HL-60/S4 (cell line): ENCODE measurements around the gene RNF14.

Source experiments
- in situ Hi-C: fragments of 300-500 bp; cut with MboI; formaldehyde crosslinking; loops from 2 replicates; pipeline ENCODE4 v1.14.3; 2022; ENCODE audit warnings: low sequenced_read_pairs

Gene RNF14

GRCh38 chr5:141973871-141974595 is 5.1 kb downstream of the RNF14 start:
- in situ Hi-C loops: no loop called here

DNA sequence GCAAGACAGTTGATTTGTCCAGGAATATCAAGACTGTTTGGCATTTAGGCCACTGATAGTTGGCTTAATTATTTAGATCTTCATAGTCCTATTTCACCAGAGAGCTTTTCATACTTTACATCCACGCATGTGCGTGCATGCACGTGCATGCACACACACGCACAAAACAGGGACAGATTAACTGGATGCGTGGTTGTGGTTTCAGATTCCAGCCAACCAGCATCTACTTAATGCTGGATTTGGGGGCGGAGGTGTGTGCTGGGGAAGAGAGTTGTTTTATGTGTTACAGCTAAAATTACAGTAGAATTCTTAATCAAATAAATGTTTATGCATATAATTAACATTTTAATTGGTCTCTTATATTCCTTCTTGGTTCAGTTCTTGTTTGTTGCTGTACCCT is 7.3 kb downstream of the RNF14 start:
- in situ Hi-C loops: loop anchor here (25.0 kb wide), 1 partner anchor 711 kb away; the partner anchor contains the start of gene FGF1

DNA sequence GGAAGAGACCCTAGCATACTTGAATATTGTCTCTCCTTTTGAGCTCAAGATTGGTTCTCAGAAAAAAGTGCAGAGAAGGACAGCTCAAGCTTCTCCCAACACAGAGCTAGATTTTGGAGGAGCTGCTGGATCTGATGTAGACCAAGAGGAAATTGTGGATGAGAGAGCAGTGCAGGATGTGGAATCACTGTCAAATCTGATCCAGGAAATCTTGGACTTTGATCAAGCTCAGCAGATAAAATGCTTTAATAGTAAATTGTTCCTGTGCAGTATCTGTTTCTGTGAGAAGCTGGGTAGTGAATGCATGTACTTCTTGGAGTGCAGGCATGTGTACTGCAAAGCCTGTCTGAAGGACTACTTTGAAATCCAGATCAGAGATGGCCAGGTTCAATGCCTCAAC is 9.5 kb downstream of the RNF14 start:
- in situ Hi-C loops: loop anchor here (25.0 kb wide), 1 partner anchor 709 kb away; the partner anchor contains the start of gene FGF1

- in situ Hi-C loops: loop anchor here (25.0 kb wide), 1 partner anchor 705 kb away; the partner anchor contains the start of gene FGF1
Measured at GRCh38 chr5:141982626-141983025, 13.7 kb downstream of the RNF14 start.

GRCh38 chr5:141986072-141986471 is 17.2 kb downstream of the RNF14 start:
- in situ Hi-C loops: loop anchor here (25.0 kb wide), 1 partner anchor 701 kb away; the partner anchor contains the start of gene FGF1

GRCh38 chr5:141989720-141990119 is 20.8 kb downstream of the RNF14 start:
- in situ Hi-C loops: loop anchor here (25.0 kb wide), 1 partner anchor 698 kb away; the partner anchor contains the start of gene FGF1

DNA sequence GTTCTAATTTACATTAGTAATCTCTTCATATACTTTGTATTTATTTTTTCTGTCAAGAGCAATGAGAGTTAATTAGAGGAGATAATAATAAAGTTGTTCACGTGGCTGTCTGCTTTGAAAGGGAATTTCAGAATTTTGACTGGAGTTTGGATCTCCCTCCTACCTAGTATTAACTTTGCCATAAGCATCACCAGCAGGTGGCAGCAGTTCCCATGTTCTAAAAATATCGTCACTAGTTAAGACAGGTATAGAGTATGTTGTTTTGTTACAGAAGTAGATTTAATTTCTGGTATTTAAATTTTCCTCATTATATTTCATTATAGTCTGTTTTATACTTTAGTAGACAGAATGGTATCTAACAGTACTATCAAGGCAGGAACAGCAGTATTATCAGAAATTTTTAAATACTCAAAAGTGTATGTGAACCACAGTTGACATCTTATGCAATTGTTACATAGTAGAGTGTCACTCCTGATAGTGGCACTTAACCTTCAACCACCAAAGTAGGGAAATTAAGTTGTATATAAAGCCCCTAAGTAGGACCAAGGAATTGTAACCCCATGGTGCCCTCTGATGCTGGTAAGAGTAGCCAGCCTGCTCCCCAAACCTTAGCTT is 23.6 kb downstream of the RNF14 start:
- in situ Hi-C loops: loop anchor here (25.0 kb wide), 1 partner anchor 695 kb away; the partner anchor contains the start of gene FGF1

GRCh38 chr5:141994511-141995136 is 25.7 kb downstream of the RNF14 start:
- in situ Hi-C loops: loop anchor here (25.0 kb wide), 1 partner anchor 693 kb away; the partner anchor contains the start of gene FGF1

DNA sequence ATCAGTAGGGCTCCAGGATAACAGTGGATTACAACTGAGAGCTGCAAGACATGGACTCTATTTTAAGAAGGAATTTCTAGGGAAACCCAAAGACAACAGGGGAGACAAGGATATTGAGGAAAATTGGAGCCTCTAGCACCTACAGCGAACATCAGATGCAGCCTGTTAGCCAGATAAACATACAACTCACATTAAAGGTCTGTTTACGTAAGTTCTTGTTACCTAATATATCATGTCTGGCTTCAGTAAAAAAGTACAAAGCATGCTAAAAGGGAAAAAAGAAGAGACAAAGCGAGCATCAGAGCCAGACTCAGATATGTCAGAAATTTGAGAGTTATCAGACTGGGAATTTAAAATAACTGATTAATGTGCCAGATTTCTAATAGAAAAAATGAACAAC is 26.8 kb downstream of the RNF14 start:
- in situ Hi-C loops: loop anchor here (25.0 kb wide), 1 partner anchor 692 kb away; the partner anchor contains the start of gene FGF1

GRCh38 chr5:141997358-141997960 is 28.6 kb downstream of the RNF14 start:
- in situ Hi-C loops: loop anchor here (25.0 kb wide), 1 partner anchor 690 kb away; the partner anchor contains the start of gene FGF1

GRCh38 chr5:142000173-142000572 is 31.3 kb downstream of the RNF14 start:
- in situ Hi-C loops: loop anchor here (5.0 to 25.0 kb wide), 2 partner anchors 137 to 562 kb away; no protein-coding TSS in a partner anchor

- in situ Hi-C loops: loop anchor here (5.0 to 25.0 kb wide), 2 partner anchors 136 to 561 kb away; no protein-coding TSS in a partner anchor
Measured at GRCh38 chr5:142000704-142001484, 32.0 kb downstream of the RNF14 start.

DNA sequence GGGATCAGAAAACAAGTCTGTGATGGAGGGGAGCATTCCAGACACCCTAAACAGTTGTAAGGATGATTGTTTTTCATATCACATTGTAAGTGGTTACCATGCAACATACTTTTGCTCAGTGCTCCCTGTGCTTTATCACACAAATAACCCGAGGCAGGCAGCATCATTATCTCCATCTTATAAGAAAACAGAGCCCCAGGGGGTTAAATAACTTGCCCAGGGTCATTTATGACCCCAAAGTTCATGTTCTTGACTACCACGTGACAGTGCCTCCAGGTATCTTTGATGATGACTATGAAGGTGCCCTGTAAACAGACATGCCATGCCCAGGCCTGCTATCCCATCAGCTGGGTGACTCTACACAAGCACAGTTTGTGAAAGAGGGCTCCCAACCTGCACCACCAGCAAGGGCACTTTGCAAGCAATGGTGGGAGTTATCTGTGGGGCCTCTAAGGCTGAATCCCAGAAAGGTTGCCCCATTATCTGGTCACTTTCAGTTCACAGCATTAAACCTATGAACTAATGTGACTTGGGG is 34.4 kb downstream of the RNF14 start:
- in situ Hi-C loops: loop anchor here (5.0 to 25.0 kb wide), 2 partner anchors 134 to 559 kb away; no protein-coding TSS in a partner anchor

GRCh38 chr5:142006363-142007236 is 37.7 kb downstream of the RNF14 start:
- in situ Hi-C loops: loop anchor here (25.0 kb wide), 1 partner anchor 556 kb away; no protein-coding TSS in a partner anchor

DNA sequence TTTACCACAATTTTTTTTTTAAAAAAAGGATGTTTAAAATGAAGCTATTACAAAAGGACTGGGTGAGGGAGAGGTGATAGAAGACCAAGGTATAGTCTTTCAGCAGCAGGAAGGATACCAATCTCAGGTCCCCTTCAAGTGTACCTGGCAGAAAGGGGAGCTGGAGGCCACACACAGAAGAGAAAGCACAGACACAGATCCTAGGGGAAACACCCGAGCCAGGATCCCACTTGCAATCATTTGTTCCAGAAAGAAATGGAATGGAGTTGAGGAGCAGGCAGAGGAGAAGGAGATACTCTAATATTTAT is 38.3 kb downstream of the RNF14 start:
- in situ Hi-C loops: loop anchor here (25.0 kb wide), 1 partner anchor 555 kb away; no protein-coding TSS in a partner anchor

DNA sequence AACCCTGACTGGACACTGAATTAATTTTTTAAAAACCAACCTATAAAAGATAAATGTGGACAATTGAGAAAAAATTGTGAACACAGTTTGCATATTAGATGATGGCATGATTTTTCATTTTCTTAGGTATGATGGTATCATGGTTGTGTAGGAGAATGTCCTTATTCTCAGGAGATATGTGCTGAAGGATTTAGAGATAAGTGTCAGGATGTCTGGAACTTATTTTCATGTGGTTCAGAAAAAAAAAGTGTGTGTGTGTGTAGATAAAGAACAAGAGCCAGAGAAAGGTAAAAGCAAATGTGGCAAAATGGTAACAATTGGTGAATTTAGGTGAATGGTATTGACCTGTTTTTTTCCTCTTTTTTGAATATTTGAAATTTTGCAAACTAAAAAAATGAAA is 39.9 kb downstream of the RNF14 start:
- in situ Hi-C loops: loop anchor here (25.0 kb wide), 1 partner anchor 553 kb away; no protein-coding TSS in a partner anchor

DNA sequence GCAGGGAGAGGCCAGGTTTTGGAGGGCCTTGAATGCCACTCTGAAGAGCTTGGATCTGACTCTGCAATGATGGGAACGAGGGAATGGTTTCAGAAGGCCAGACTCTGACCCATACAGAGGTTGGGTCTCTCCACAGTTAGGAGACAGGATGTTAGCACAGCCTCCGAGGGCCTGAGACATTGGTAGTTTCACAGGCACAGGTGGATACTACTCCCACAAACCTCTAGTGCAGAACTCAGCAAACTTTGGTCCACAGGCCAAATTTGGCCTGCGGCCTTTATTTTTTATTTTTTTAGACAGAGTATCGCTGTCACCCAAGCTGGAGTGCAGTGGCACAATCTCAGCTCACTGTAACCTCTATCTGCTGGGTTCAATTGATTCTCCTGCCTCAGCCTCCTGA is 41.0 kb downstream of the RNF14 start:
- in situ Hi-C loops: loop anchor here (25.0 kb wide), 1 partner anchor 552 kb away; no protein-coding TSS in a partner anchor

DNA sequence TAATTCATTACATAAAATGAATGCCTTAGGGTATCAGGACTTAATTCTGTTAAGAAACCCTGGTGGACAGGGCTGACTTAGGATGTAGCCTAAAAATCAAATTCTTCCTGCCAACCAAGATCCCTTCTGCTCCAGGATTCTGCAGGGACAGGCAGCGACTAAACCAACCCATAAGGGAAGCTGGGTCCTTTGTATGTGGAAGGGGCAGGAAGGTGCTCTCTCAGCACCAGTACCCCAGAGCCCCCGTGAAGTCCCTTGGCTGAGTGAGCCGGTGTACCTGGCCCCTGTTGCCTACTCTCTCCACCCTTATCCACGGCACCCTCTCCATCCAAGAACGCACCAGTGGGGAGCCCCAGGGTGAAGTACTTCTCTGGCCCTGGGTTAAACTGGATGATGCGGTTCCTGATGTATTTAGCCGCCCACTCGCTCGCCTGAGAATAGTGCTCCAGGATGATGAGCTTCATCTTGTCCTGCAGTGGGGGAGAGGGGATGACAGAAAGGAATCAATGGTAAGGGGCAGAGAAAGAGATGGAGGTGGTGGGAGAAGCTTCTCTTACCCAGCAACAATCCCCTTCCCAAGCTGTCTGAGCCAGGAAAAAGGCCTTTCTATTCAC is 42.8 kb downstream of the RNF14 start:
- in situ Hi-C loops: loop anchor here (25.0 kb wide), 1 partner anchor 551 kb away; no protein-coding TSS in a partner anchor
